Measurements from ENCODE around the gene RUNX1.

RUNX1 gene

GRCh38 chr21:35032474-35033263 is 16.4 kb downstream of the RUNX1 start:
- no peaks in the 10 kb centered on the region for H3K27me3 ChIP-seq (ENCODE audit: control insufficient read depth, insufficient read depth, low read length)
- no peaks in the 10 kb centered on the region for H3K9me3 ChIP-seq (ENCODE audit: control insufficient read depth, low read length)
- H3K9ac ChIP-seq (ENCODE audit: low read length), result no peak overlapping the region
- H3K36me3 ChIP-seq (ENCODE audit: control insufficient read depth, insufficient read depth, low read length), result no peaks in the 10 kb centered on the region
- H3K4me3 ChIP-seq (ENCODE audit: low read length), result no peak overlapping the region
- H3K4me1 ChIP-seq (ENCODE audit: control insufficient read depth, insufficient read depth, low read length), result no peaks in the 10 kb centered on the region

DNA sequence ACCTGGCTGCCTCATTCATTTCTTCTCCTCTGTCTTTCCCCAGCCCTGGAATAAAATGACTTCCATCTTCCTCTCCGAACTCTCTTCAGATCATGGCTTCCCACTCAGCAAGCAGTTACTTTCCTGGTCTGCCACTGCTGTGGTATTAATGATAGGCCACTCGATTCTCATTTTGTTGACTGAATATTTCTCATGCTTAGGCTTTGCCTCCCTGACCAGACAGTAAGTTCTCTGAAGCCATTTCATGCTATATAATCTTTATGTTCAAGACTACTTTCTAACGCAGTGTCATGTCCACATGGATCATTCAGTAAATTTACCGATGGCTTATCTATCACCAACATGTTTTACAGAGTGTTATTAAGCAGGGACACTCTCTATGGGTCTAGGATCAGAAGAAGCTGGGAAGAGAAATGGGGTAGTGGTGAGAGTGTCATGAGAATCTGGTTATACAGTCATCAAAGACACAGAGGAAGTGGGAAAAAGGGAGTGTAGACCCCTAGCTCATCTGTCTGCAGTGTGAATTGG is 20.6 kb downstream of the RUNX1 start:
- Histone ChIP-seq H3K36me3 (ENCODE audit: control insufficient read depth, insufficient read depth, low read length) (no peaks in the 10 kb centered on the region), H3K27me3 (ENCODE audit: control insufficient read depth, insufficient read depth, low read length) (no peaks in the 10 kb centered on the region), H3K4me1 (ENCODE audit: control insufficient read depth, insufficient read depth, low read length) (peaks cover 15% of the 10 kb centered on the region), H3K4me3 (ENCODE audit: low read length) (no peak overlapping the region), H3K9ac (ENCODE audit: low read length) (no peak overlapping the region), H3K9me3 (ENCODE audit: control insufficient read depth, low read length) (no peaks in the 10 kb centered on the region)

DNA sequence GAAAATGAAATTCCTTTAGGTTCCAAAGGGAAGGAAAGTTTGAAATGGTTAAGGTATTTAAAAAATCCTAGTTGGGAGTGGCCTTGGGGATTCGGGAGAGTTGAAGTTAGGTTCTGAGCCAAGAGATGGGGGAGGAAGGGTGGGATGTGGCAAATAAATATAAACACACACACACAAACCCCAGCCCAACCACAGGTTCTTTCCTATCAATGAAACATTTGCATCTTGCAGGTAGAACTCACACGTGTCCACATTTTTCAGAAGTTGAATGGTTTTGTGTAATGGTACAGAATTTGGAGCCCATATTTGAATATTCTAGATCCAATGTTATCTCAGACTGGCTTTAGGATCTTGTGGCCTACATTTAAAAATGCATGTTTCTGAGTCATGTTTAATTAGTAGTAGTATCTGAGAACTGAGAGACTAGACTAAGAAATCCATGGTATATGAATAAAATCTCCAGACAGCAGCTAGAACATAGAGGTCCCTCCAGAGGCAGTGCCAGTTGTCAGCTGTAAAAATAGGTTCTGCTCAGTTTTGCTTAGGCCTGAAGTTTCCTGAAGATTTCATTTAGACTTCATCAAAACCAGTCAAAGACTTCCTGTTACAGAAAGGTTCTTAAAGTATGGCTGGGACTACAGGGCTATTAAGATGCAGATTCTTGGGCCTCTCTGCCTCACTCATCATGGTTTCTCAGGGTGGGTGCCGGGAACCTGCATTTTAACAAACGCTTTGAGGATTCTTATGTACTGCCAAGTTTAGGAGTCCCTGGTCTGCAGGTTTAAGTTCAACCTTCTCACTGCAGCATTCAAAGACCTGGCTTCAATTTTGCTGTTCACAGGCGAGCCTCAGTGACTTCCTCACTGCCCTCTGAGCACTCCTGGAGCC is 21.3 kb downstream of the RUNX1 start:
- H3K9me3 ChIP-seq (ENCODE audit: control insufficient read depth, low read length), result no peaks in the 10 kb centered on the region
- peaks cover 21% of the 10 kb centered on the region for H3K4me1 ChIP-seq (ENCODE audit: control insufficient read depth, insufficient read depth, low read length)
- no peaks in the 10 kb centered on the region for H3K36me3 ChIP-seq (ENCODE audit: control insufficient read depth, insufficient read depth, low read length)
- H3K4me3 ChIP-seq (ENCODE audit: low read length), result no peak overlapping the region
- H3K9ac ChIP-seq (ENCODE audit: low read length), result no peak overlapping the region
- no peaks in the 10 kb centered on the region for H3K27me3 ChIP-seq (ENCODE audit: control insufficient read depth, insufficient read depth, low read length)

- H3K9ac ChIP-seq (ENCODE audit: low read length), result peak overlapping the region; percentile 45
- no peaks in the 10 kb centered on the region for H3K36me3 ChIP-seq (ENCODE audit: control insufficient read depth, insufficient read depth, low read length)
- peaks cover 28% of the 10 kb centered on the region for H3K4me1 ChIP-seq (ENCODE audit: control insufficient read depth, insufficient read depth, low read length)
- no peak overlapping the region for H3K4me3 ChIP-seq (ENCODE audit: low read length)
- no peaks in the 10 kb centered on the region for H3K27me3 ChIP-seq (ENCODE audit: control insufficient read depth, insufficient read depth, low read length)
- H3K9me3 ChIP-seq (ENCODE audit: control insufficient read depth, low read length), result no peaks in the 10 kb centered on the region
These were observed 22.2 kb downstream of the RUNX1 start for GRCh38 chr21:35026617-35027562.

DNA sequence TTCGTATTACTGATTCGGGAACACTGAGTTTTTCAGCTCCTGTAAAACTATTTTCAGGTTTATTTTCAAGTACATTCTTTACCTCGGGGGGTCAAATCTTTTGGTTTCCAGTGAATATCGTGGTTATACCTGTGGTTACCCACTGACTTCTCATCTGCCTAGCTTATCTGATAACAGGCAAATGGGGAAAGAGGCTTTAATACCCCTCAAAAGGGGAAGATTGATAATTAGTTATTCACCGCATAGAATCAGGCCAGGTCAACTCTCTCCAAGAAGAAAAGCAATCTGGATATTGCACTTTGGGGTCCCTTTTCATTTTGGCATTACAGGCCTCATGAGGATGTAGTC is 23.0 kb downstream of the RUNX1 start:
- Histone ChIP-seq H3K27me3 (ENCODE audit: control insufficient read depth, insufficient read depth, low read length) (no peaks in the 10 kb centered on the region), H3K4me1 (ENCODE audit: control insufficient read depth, insufficient read depth, low read length) (peaks cover 35% of the 10 kb centered on the region), H3K9me3 (ENCODE audit: control insufficient read depth, low read length) (no peaks in the 10 kb centered on the region), H3K4me3 (ENCODE audit: low read length) (no peak overlapping the region), H3K9ac (ENCODE audit: low read length) (peak overlapping the region; percentile 45), H3K36me3 (ENCODE audit: control insufficient read depth, insufficient read depth, low read length) (no peaks in the 10 kb centered on the region)

DNA sequence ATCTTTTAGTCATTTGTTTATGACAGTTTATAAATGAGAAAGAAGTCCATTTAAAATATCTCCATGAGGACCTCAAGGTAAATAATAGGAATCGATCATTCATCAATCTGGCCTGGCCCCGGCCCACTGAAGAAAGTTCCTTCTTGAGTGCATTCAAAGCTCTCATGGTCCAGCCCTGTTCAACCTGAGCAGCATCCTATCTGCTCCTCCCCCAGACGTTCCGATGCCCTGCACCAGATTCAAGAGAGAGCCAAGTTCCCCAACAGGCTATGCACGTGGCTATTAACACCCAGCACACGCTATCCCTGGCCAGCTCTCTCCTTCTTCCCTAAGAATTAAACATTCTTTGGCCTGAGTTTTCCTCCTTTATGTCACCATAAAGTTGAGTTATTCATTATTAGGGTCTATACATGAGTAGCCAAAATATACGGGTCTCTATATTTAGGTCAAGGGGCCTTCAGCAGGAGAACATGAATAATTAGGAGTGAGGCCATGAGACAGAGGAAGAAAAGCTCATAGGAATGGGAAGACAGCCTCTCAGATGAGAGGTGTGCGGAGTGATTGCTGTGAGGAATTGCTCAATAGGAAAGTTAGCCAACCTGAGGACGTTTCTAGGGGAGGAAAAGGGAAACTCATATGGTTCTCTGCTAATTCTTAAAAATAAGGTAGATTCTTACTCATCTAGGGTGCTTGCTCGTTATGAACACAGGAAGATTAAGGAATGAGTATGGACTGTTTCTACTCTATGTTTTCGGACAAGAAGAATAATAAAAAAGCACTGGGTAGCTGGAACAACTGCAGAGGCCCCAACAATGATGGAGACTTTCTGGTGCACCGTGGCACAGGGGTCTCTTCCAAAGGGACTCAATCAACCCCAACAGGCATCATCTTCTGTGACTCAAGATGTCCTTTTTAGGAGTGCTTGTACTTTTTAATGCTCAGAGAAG is 23.6 kb downstream of the RUNX1 start:
- Histone ChIP-seq H3K9ac (ENCODE audit: low read length) (no peak overlapping the region), H3K9me3 (ENCODE audit: control insufficient read depth, low read length) (no peaks in the 10 kb centered on the region), H3K36me3 (ENCODE audit: control insufficient read depth, insufficient read depth, low read length) (no peaks in the 10 kb centered on the region), H3K4me1 (ENCODE audit: control insufficient read depth, insufficient read depth, low read length) (peaks cover 42% of the 10 kb centered on the region), H3K4me3 (ENCODE audit: low read length) (no peak overlapping the region), H3K27me3 (ENCODE audit: control insufficient read depth, insufficient read depth, low read length) (no peaks in the 10 kb centered on the region)

DNA sequence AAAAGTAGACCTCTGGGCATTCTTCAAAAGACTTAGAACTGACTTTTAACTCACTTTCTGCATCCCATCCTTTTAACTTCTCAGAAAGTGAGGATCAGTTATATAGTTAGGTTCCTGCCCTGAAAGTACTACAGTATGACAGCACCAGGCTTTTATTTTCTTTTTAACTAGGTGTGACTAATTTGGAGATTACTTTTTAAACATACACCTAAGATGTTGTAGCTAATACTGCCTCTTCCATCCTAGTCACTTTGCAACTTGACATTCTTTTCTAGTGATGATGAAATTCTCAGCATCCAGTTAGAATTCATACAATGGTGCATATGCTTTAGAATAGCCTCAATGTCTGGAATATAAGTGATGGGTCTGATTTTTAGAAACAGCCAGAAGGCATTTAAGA is 24.6 kb downstream of the RUNX1 start:
- Histone ChIP-seq H3K27me3 (ENCODE audit: control insufficient read depth, insufficient read depth, low read length) (no peaks in the 10 kb centered on the region), H3K9me3 (ENCODE audit: control insufficient read depth, low read length) (no peaks in the 10 kb centered on the region), H3K4me3 (ENCODE audit: low read length) (no peak overlapping the region), H3K4me1 (ENCODE audit: control insufficient read depth, insufficient read depth, low read length) (peaks cover 51% of the 10 kb centered on the region), H3K36me3 (ENCODE audit: control insufficient read depth, insufficient read depth, low read length) (no peaks in the 10 kb centered on the region), H3K9ac (ENCODE audit: low read length) (no peak overlapping the region)

DNA sequence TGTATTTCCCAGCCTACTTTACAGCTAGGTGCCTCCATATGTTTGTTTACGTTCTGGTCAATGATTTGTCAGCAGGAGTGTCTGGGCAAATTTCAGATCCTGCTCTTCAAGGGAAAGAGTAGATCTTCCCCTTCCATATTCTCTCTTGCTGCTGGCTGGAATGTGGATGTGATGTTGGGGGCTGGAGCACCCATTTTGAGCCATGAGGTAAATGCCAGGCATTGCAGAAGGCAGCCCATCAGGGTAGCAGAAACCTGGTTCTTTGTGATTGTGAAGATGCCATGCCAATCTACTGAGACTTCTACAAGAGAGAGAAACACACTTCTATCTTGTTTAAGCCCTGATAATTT is 25.1 kb downstream of the RUNX1 start:
- Histone ChIP-seq H3K36me3 (ENCODE audit: control insufficient read depth, insufficient read depth, low read length) (no peaks in the 10 kb centered on the region), H3K9me3 (ENCODE audit: control insufficient read depth, low read length) (no peaks in the 10 kb centered on the region), H3K9ac (ENCODE audit: low read length) (no peak overlapping the region), H3K4me1 (ENCODE audit: control insufficient read depth, insufficient read depth, low read length) (peaks cover 55% of the 10 kb centered on the region), H3K4me3 (ENCODE audit: low read length) (no peak overlapping the region), H3K27me3 (ENCODE audit: control insufficient read depth, insufficient read depth, low read length) (no peaks in the 10 kb centered on the region)

GRCh38 chr21:35023396-35024070 is 25.6 kb downstream of the RUNX1 start:
- H3K36me3 ChIP-seq (ENCODE audit: control insufficient read depth, insufficient read depth, low read length), result no peaks in the 10 kb centered on the region
- H3K27me3 ChIP-seq (ENCODE audit: control insufficient read depth, insufficient read depth, low read length), result no peaks in the 10 kb centered on the region
- H3K9me3 ChIP-seq (ENCODE audit: control insufficient read depth, low read length), result no peaks in the 10 kb centered on the region
- no peak overlapping the region for H3K9ac ChIP-seq (ENCODE audit: low read length)
- no peak overlapping the region for H3K4me3 ChIP-seq (ENCODE audit: low read length)
- H3K4me1 ChIP-seq (ENCODE audit: control insufficient read depth, insufficient read depth, low read length), result peaks cover 61% of the 10 kb centered on the region

- Histone ChIP-seq H3K9me3 (ENCODE audit: control insufficient read depth, low read length) (no peaks in the 10 kb centered on the region), H3K4me3 (ENCODE audit: low read length) (no peak overlapping the region), H3K36me3 (ENCODE audit: control insufficient read depth, insufficient read depth, low read length) (no peaks in the 10 kb centered on the region), H3K4me1 (ENCODE audit: control insufficient read depth, insufficient read depth, low read length) (peaks cover 61% of the 10 kb centered on the region), H3K27me3 (ENCODE audit: control insufficient read depth, insufficient read depth, low read length) (no peaks in the 10 kb centered on the region), H3K9ac (ENCODE audit: low read length) (no peak overlapping the region)
These were observed 27.6 kb downstream of the RUNX1 start for GRCh38 chr21:35021546-35021945.

Data from mucosa of stomach (tissue), 1 donor.